Endodermal cell (in vitro differentiated cells): ENCODE data around the gene DSC3. TPM values are rescaled to one million over a fixed set of nuclear protein-coding genes. Genes with fewer than 3 reads are reported as not detected.

Experiments used
- DNase-seq: peaks from one replicate; pipeline ENCODE4 v3.0.0-alpha.2; 2017
- H3K27ac ChIP-seq: 2 replicates; pipeline ENCODE4 v1.5.1; 2013; ENCODE audit warnings: mild to moderate bottlenecking, low read depth, low read length, moderate library complexity
- H3K27me3 ChIP-seq: 2 replicates; pipeline ENCODE4 v1.6.1; 2013; ENCODE audit warnings: mild to moderate bottlenecking, low read length, moderate library complexity; ENCODE audit not compliant: insufficient read depth, control insufficient read depth, poor library complexity, severe bottlenecking
- H3K36me3 ChIP-seq: 2 replicates; pipeline ENCODE4 v1.7.0; 2013; ENCODE audit warnings: mild to moderate bottlenecking, low read length, moderate library complexity; ENCODE audit not compliant: control insufficient read depth, insufficient read depth
- H3K4me1 ChIP-seq: one replicate; pipeline ENCODE4 v1.7.0; 2013; ENCODE audit warnings: low read length; ENCODE audit not compliant: control insufficient read depth, insufficient read depth
- H3K4me3 ChIP-seq: 2 replicates; pipeline ENCODE4 v1.5.1; 2013; ENCODE audit warnings: mild to moderate bottlenecking, low read length, moderate library complexity
- H3K9ac ChIP-seq: 2 replicates; pipeline ENCODE4 v1.6.1; 2013; ENCODE audit warnings: mild to moderate bottlenecking, low read length, moderate library complexity; ENCODE audit not compliant: poor library complexity, severe bottlenecking; ENCODE audit errors: extremely low read depth
- H3K9me3 ChIP-seq: 2 replicates; pipeline ENCODE4 v1.6.1; 2013; ENCODE audit warnings: mild to moderate bottlenecking, low read length, moderate library complexity; ENCODE audit not compliant: control insufficient read depth
- H3K27ac Mint-ChIP-seq: 2 replicates; pipeline ENCODE4 v1.8.0; 2020; ENCODE audit warnings: mixed read lengths
- H3K27me3 Mint-ChIP-seq: 2 replicates; pipeline ENCODE4 v1.8.0; 2021; ENCODE audit warnings: mild to moderate bottlenecking, mixed read lengths; ENCODE audit not compliant: insufficient read depth
- H3K36me3 Mint-ChIP-seq: 2 replicates; pipeline ENCODE4 v1.8.0; 2020; ENCODE audit warnings: low read depth, mixed read lengths
- H3K4me1 Mint-ChIP-seq: 2 replicates; pipeline ENCODE4 v1.8.0; 2020; ENCODE audit warnings: mixed read lengths
- H3K4me3 Mint-ChIP-seq: 2 replicates; pipeline ENCODE4 v1.8.0; 2020; ENCODE audit warnings: mild to moderate bottlenecking, moderate library complexity, mixed read lengths
- H3K9me3 Mint-ChIP-seq: 2 replicates; pipeline ENCODE4 v1.8.0; 2020; ENCODE audit warnings: mild to moderate bottlenecking, mixed read lengths
- WGBS, 2 experiments: methylation state at CpG; one replicate each; pipeline versions ENCODE4 v1.1.5 to v1.1.7; 2013; ENCODE audit warnings: missing lambda C conversion rate in 2 of 2, mixed read lengths in 1 of 2; ENCODE audit not compliant: insufficient coverage in 1 of 2, insufficient read length in 1 of 2; 5-methylcytosine and 5-hydroxymethylcytosine counted together
- total RNA-seq, 2 donors: library from RNA; stranded (reverse); fragmentation: NEBNext Ultra II Directional in 1 of 2; extraction: Animal tissue kit (Norgen Biotek cat#: 25700) in 1 of 2; gene quantifications; 2 replicates in 1 of 2; 3 replicates in 1 of 2; pipeline ENCODE4 v1.2.1, GENCODE V29; 2021
- TF ChIP-seq, protein P1 (sequence below): fragments of 200-600 bp; sonication (generic); conservative IDR thresholded peaks from 2 replicates; pipeline ENCODE4 v1.5.0; 2021; ENCODE audit warnings: antibody characterized with exemption, mild to moderate bottlenecking

The DSC3 gene
- total RNA-seq, 2 donors from 2014 or later, result 0.26 to 0.53 TPM

DNA sequence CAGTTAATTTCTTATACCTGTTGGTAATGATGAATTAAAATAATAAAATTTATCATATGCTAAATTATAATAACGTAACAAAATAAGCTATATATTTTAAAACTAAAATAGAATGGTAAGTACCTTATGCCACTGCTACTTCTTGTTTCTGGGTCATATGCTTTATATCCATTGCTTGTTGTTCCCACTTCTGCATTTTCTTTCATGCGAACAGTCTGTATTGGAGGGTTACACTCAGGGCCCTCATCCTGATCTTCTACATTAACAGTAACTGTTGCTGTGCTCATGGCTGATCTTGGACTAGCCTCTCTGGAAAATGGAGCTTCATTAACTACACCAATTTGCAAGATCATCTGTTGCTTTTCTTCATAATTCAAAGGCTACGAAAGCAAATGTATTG, 37.4 kb upstream of the DSC3 start:
- H3K9ac ChIP-seq, result no peak overlapping the region
- peaks cover 85% of the 10 kb centered on the region for H3K36me3 ChIP-seq
- H3K9me3 Mint-ChIP-seq, result no peaks in the 10 kb centered on the region
- H3K27ac ChIP-seq, result no peak overlapping the region
- no peak overlapping the region for H3K27ac Mint-ChIP-seq
- H3K36me3 Mint-ChIP-seq, result peaks cover 68% of the 10 kb centered on the region
- H3K4me3 ChIP-seq, result no peak overlapping the region
- H3K27me3 ChIP-seq, result no peaks in the 10 kb centered on the region
- H3K4me3 Mint-ChIP-seq, result no peak overlapping the region
- H3K9me3 ChIP-seq, result no peaks in the 10 kb centered on the region
- H3K4me1 Mint-ChIP-seq, result no peaks in the 10 kb centered on the region
- DNase-seq, result no peak
- TF ChIP-seq, protein P1, sequence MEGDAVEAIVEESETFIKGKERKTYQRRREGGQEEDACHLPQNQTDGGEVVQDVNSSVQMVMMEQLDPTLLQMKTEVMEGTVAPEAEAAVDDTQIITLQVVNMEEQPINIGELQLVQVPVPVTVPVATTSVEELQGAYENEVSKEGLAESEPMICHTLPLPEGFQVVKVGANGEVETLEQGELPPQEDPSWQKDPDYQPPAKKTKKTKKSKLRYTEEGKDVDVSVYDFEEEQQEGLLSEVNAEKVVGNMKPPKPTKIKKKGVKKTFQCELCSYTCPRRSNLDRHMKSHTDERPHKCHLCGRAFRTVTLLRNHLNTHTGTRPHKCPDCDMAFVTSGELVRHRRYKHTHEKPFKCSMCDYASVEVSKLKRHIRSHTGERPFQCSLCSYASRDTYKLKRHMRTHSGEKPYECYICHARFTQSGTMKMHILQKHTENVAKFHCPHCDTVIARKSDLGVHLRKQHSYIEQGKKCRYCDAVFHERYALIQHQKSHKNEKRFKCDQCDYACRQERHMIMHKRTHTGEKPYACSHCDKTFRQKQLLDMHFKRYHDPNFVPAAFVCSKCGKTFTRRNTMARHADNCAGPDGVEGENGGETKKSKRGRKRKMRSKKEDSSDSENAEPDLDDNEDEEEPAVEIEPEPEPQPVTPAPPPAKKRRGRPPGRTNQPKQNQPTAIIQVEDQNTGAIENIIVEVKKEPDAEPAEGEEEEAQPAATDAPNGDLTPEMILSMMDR, result no peak
- no peaks in the 10 kb centered on the region for H3K4me1 ChIP-seq
- H3K27me3 Mint-ChIP-seq, result no peaks in the 10 kb centered on the region
- 96 to 100% methylated on average over 2 of the region's 3 CpGs for WGBS, 2 experiments

DNA sequence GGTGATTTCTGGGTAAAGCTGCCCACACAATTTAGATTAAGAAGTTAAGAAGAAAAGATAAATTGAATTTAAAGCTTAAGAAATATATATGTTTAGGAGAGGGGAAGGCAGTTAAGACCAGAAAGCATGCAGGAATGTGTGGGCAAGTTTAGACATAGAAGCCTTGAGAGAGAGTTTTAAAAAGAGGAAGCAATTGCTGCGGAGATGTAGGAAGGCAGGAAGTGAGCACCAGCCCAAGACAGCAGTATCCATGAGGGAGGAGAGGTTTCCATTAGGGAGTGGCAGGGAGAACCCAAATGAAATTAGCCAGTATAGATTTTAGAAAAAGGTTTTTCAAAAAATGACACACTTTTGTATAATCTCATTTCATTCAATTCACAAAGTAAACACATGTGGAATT, 35.3 kb upstream of the DSC3 start:
- Histone ChIP-seq H3K4me1 (no peaks in the 10 kb centered on the region), H3K9ac (no peak overlapping the region), H3K27me3 (no peaks in the 10 kb centered on the region), H3K4me3 (no peak overlapping the region), H3K27ac (no peak overlapping the region), H3K9me3 (no peaks in the 10 kb centered on the region), H3K36me3 (peaks cover 85% of the 10 kb centered on the region)
- no peaks in the 10 kb centered on the region for H3K4me1 Mint-ChIP-seq
- H3K4me3 Mint-ChIP-seq, result no peak overlapping the region
- DNase-seq, result no peak
- no peaks in the 10 kb centered on the region for H3K27me3 Mint-ChIP-seq
- peaks cover 68% of the 10 kb centered on the region for H3K36me3 Mint-ChIP-seq
- TF ChIP-seq, protein P1, result no peak
- 91 to 96% methylated on average over 1 of the region's 1 CpG for WGBS, 2 experiments
- H3K27ac Mint-ChIP-seq, result no peak overlapping the region
- no peaks in the 10 kb centered on the region for H3K9me3 Mint-ChIP-seq

DNA sequence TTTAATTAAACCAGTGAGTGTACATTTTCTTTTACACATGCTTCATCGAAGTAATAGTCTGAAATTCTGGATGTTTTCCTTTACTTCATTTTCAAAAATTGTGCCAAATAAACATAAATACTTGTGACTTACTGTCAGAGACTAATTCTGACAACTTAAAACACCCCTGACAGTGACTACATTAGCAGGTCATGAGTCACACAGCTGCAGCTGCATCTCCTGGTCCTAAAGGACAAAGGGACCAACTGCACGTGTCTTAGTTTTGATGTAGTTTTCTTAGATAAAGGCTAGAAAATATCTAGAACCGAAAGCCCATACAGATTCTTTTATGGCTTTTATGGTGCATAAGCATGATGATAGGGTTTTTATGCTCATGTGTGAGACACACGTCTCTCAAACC, 29.6 kb upstream of the DSC3 start:
- Mint-ChIP-seq H3K36me3 (peaks cover 66% of the 10 kb centered on the region), H3K27me3 (no peaks in the 10 kb centered on the region), H3K4me1 (no peaks in the 10 kb centered on the region), H3K27ac (no peak overlapping the region), H3K9me3 (no peaks in the 10 kb centered on the region), H3K4me3 (no peak overlapping the region)
- DNase-seq, result no peak
- H3K36me3 ChIP-seq, result peaks cover 91% of the 10 kb centered on the region
- no peaks in the 10 kb centered on the region for H3K27me3 ChIP-seq
- no peaks in the 10 kb centered on the region for H3K4me1 ChIP-seq
- no peaks in the 10 kb centered on the region for H3K9me3 ChIP-seq
- H3K9ac ChIP-seq, result no peak overlapping the region
- TF ChIP-seq, protein P1, result no peak
- no peak overlapping the region for H3K4me3 ChIP-seq
- H3K27ac ChIP-seq, result no peak overlapping the region
- WGBS, 2 experiments, result 89 to 95% methylated on average over 4 of the region's 4 CpGs
